AG04450 (cell line): ENCODE data around the gene KCTD10. TPM values are rescaled to one million over a fixed set of nuclear protein-coding genes. Genes with fewer than 3 reads are reported as not detected.

Experiments
- CTCF ChIA-PET: fragments of 300-600, 350-600 bp; formaldehyde crosslinking; extraction: SDS; loops from one replicate; lab custom pipeline; 2022; ENCODE audit warnings: antibody characterized with exemption, inconsistent platforms; lab: Charles Lee
- POLR2A ChIA-PET: fragments of 350-600 bp; formaldehyde crosslinking; extraction: SDS; loops from one replicate; lab custom pipeline; 2021; ENCODE audit warnings: antibody characterized with exemption, inconsistent platforms; lab: Yijun Ruan, JAX
- DNase-seq: peaks from one replicate; pipeline ENCODE4 v3.0.0-alpha.2; 2011; ENCODE audit warnings: low read depth, low spot score
- H3K27ac ChIP-seq: one replicate; pipeline ENCODE4 v1.5.1; 2012; ENCODE audit warnings: low read depth, low read length, control low read depth
- H3K27me3 ChIP-seq: one replicate; pipeline ENCODE4 v1.6.0; 2012; ENCODE audit warnings: low read length; ENCODE audit not compliant: control insufficient read depth, insufficient read depth
- H3K4me3 ChIP-seq: 2 replicates; pipeline ENCODE4 v1.5.1; 2011; ENCODE audit warnings: mild to moderate bottlenecking, low read depth, low read length, control low read depth
- H3K9me3 ChIP-seq: 2 replicates; pipeline ENCODE4 v1.5.1; 2012; ENCODE audit warnings: low read length; ENCODE audit not compliant: control insufficient read depth, insufficient read depth
- polyA plus RNA-seq: library from polyadenylated mRNA; depleted of rRNA; stranded (reverse); fragments of >200 nt; gene quantifications from 2 replicates; pipeline ENCODE4 v1.2.3, GENCODE V29; 2011
- TF ChIP-seq, protein P1 (sequence below): IDR thresholded peaks from 2 replicates; pipeline ENCODE4 v1.5.1; 2011; ENCODE audit warnings: low read depth, low read length, control low read depth, inconsistent platforms

The KCTD10 gene
- polyA plus RNA-seq, 1 experiment = 128 TPM

DNA sequence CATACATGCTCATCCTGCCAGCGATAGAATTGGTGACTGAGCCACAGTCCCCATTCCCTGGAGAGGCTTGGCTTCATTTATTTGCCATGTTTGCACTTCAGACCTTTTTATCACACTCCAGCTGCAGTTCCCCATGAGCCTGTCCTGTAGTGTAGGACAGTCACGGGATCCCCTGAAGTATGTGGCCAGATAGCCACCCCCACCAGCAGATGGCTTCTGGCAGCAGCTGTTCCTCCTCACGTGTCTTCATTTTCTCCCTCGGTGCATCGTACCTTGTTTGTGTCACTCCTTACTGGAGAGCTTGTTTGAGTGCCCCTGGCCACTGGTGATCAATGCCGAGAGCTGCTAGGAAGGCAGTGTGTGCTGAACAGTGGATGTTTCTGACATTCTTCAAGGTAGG is 40.5 kb upstream of the KCTD10 start:
- TF ChIP-seq, protein P1, sequence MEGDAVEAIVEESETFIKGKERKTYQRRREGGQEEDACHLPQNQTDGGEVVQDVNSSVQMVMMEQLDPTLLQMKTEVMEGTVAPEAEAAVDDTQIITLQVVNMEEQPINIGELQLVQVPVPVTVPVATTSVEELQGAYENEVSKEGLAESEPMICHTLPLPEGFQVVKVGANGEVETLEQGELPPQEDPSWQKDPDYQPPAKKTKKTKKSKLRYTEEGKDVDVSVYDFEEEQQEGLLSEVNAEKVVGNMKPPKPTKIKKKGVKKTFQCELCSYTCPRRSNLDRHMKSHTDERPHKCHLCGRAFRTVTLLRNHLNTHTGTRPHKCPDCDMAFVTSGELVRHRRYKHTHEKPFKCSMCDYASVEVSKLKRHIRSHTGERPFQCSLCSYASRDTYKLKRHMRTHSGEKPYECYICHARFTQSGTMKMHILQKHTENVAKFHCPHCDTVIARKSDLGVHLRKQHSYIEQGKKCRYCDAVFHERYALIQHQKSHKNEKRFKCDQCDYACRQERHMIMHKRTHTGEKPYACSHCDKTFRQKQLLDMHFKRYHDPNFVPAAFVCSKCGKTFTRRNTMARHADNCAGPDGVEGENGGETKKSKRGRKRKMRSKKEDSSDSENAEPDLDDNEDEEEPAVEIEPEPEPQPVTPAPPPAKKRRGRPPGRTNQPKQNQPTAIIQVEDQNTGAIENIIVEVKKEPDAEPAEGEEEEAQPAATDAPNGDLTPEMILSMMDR = no peak
- ChIA-PET CTCF (interaction anchor here (0.6 to 4.3 kb wide), 11 partner anchors 9 to 327 kb away, joined by 3 to 37 read pairs (median 5); partner anchors contain the start of genes KCTD10, MMAB, MVK and UBE3B), POLR2A (interaction anchor here (0.5 kb wide), 1 partner anchor 35 kb away, joined by 8 read pairs; no protein-coding TSS in a partner anchor)
- Histone ChIP-seq H3K4me3 (no peak overlapping the region), H3K9me3 (no peaks in the 10 kb centered on the region), H3K27me3 (no peaks in the 10 kb centered on the region), H3K27ac (no peak overlapping the region)
- DNase-seq = no peak

- H3K9me3 ChIP-seq = no peaks in the 10 kb centered on the region
- H3K27ac ChIP-seq = no peak overlapping the region
- TF ChIP-seq, protein P1 = no peak
- no peaks in the 10 kb centered on the region for H3K27me3 ChIP-seq
- DNase-seq = no peak
- CTCF ChIA-PET = interaction anchor here (1.3 kb wide), 1 partner anchor 261 kb away, joined by 4 read pairs; no protein-coding TSS in a partner anchor
- POLR2A ChIA-PET = no interaction called here
- H3K4me3 ChIP-seq = no peak overlapping the region
Observed at GRCh38 chr12:109513977-109514376, 36.9 kb upstream of the KCTD10 start.

- Histone ChIP-seq H3K4me3 (no peak overlapping the region), H3K27ac (no peak overlapping the region), H3K27me3 (no peaks in the 10 kb centered on the region), H3K9me3 (no peaks in the 10 kb centered on the region)
- no peak for DNase-seq
- CTCF ChIA-PET = interaction anchor here (1.3 kb wide), 1 partner anchor 262 kb away, joined by 4 read pairs; no protein-coding TSS in a partner anchor
- TF ChIP-seq, protein P1 = no peak
- POLR2A ChIA-PET = no interaction called here
Observed at GRCh38 chr12:109513051-109513450, 36.0 kb upstream of the KCTD10 start.

GRCh38 chr12:109512608-109513007 is 35.5 kb upstream of the KCTD10 start:
- no peak for DNase-seq
- Histone ChIP-seq H3K27ac (no peak overlapping the region), H3K4me3 (no peak overlapping the region), H3K9me3 (no peaks in the 10 kb centered on the region), H3K27me3 (no peaks in the 10 kb centered on the region)
- TF ChIP-seq, protein P1 = no peak
- ChIA-PET CTCF (no interaction called here), POLR2A (no interaction called here)

GRCh38 chr12:109510196-109510595 is 33.1 kb upstream of the KCTD10 start:
- H3K9me3 ChIP-seq = no peaks in the 10 kb centered on the region
- POLR2A ChIA-PET = interaction anchor here (0.7 kb wide), 1 partner anchor 33 kb away, joined by 3 read pairs; the partner anchor contains the start of genes KCTD10 and UBE3B
- DNase-seq = no peak
- CTCF ChIA-PET = interaction anchor here (0.6 to 1.1 kb wide), 2 partner anchors 9 to 82 kb away, joined by 3 read pairs; no protein-coding TSS in a partner anchor
- H3K27ac ChIP-seq = no peak overlapping the region
- H3K4me3 ChIP-seq = no peak overlapping the region
- H3K27me3 ChIP-seq = no peaks in the 10 kb centered on the region
- TF ChIP-seq, protein P1 = no peak
